Left kidney (tissue), 8 donors: ENCODE data around the gene NPFFR1. TPM values are rescaled to one million over a fixed set of nuclear protein-coding genes. Genes with fewer than 3 reads are reported as not detected.
A peak's percentile ranks its signal among the peaks of the same experiment; 100 is the strongest.

Source experiments
- DNase-seq: peaks from one replicate; pipeline ENCODE4 v3.0.0-alpha.2; 2013
- long read RNA-seq, 8 donors: transcript quantifications; one replicate each; lab custom pipeline, GENCODE V29; 2026
- polyA plus RNA-seq: library from polyadenylated mRNA; unstranded; fragments of 120-200 nt; gene quantifications from one replicate; pipeline ENCODE4 v1.2.1, GENCODE V29; 2013; ENCODE audit not compliant: insufficient read length

NPFFR1 gene
- polyA plus RNA-seq = 0.15 TPM
- long read RNA-seq, donor 1 = 0 reads
- long read RNA-seq, donor 2 = 0 reads
- long read RNA-seq, donor 3 = 0 reads
- long read RNA-seq, donor 4 = 0 reads
- long read RNA-seq, donor 5 = 0 reads
- long read RNA-seq, donor 6 = 0 reads
- long read RNA-seq, donor 7 = 0 reads
- long read RNA-seq, donor 8 = 0 reads

DNA sequence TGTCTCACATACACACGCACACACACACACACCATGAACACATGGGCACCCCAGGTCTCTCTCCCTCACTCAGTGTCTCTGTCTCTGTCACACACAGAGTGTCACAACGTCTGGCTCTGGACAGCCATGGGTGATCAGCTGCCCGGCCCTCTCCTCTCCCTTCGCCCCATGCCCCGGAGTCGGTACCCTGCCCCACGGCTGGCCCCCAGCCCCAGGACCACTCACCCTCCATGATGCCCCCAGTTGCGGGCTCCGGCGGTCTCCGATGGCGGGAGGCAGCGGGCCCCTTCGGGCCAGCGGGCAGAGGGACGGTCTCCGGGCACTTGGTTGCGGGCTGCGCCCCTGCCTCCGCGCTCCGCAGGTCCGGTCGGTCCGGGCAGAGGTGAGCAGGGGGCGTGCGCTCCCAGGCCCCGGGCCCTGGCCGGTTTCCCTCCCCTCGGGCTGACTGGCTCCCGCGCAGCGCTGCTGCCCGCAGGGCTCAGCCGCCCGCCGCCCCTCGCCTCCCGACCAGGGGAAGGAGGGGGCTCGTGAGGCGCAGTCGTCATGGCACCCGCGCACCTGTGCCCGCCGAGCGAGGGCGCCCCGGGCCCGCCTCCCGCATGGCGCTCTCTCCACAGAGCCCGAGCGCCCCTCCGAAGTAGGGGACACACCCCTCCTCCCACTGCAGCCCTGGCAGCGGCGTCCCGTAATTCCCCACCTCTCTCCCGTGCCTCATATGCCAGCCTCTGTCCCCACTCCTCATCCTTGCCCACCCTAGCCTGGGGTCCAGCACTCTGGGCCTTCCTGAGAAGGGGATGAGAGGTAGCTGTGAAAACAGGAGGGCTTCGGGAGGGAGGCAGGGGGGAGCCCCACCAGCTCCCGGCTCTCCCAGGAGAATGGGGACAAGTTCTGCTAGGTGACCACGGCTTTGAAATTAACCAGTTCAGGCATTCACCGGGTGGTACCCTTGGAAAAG lies at the start of gene NPFFR1:
Gene NPFFR1 (minus strand): TSS at position 560 of the 955 bp plus-strand sequence. CDS start 328 bp downstream, at position 232.
- no peak for DNase-seq

DNA sequence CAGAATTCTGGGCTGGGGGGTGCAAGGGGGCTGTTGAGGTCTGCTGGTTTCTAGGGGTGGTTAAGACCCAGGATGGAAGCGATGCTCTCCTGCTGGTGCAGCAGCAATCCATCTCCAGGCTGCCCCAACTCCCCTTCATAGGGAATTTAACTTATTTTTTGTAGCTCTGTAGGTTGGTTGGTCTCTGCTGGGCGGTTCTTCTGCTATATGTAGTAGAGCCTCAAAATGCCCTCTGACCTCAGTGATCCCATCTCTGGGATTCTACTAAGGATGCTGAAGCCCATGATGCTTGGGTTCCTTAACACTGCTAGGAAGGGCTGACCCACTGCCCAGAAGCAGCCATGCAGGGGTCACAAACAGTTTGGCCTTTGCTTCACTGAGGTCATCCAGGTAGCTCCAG lies 49.5 kb upstream of the NPFFR1 start:
- no peak for DNase-seq

DNA sequence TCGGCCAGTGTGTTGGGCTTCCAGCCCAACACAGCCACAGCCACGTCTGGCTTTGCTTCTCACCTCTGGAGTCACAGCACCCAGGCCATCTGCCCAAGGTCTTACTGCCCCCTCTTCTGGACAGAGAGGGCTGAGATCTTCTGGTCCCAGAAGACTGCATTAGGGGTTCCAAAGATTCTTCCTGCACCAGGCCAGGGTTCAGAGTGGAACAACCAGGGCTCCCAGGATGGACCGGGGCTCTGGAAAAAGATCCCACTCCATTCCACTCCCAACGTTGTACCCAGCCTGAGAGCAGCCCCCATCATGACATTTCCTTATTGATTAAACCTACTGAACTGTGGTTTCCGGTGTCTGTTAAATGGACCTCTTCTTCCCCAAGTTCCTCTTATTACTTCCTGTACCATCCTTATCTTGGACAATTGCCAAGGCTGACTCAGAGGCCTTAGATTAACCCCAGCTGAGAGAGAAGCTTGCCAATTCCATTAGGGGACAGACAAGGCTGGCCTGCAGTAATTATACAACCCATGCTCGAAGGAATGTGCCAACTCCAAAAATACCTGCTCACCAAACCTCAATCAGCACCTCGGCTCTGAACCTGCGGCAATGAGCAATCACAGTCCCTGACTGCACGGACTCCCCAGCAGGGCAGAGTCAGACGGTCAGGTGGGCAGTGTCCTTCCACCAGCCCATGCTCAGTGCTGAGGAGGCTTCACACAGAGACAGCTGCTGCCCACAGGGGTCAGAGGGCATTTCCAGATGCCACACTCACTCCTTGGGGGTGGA lies 47.9 kb upstream of the NPFFR1 start:
- peak; percentile 47 for DNase-seq

GRCh38 chr10:70331160-70331485 lies 47.3 kb upstream of the NPFFR1 start:
- no peak for DNase-seq

GRCh38 chr10:70330671-70331070 lies 46.9 kb upstream of the NPFFR1 start:
- DNase-seq = no peak

DNA sequence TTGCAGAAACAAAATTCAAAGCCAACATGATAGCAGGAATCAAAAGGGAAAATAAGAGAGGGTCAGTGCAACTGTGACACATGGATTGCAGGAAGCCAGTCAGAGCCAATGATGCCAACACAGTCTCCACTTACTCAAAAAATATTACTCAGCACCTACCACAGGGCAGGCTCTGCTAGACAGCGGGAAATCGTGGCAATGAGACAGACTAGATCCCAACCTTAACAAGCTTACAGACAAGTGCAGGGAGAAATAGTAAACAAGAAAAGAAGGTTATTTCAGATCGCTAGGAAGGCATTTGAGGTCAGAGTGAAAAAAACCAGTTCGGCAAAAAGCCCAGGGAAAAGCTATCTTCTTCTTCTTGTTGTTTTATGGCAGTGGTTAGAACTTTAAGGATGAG lies 45.2 kb upstream of the NPFFR1 start:
- no peak for DNase-seq

DNA sequence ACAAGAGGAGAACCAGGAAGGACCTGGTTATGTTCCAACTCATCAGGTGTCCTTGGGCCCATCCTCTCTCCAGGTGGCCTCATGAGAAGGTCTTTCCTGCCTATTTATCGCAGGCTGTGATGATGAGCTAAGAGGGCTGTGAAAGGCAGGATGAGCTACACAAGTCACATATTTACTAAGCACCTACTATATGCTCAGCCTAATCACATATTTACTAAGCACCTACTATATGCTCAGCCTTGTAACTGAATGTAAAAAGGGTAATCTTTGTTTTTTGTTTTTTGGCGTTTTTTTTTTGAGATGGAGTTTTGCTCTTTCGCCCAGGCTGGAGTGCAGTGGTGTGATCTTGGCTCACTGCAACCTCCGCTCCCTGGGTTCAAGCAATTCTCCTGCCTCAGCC lies 44.2 kb upstream of the NPFFR1 start:
- no peak for DNase-seq

GRCh38 chr10:70324951-70325781 lies 41.4 kb upstream of the NPFFR1 start:
- no peak for DNase-seq

- peak; percentile 30 for DNase-seq
These were observed 40.6 kb upstream of the NPFFR1 start for GRCh38 chr10:70324339-70324861.

DNA sequence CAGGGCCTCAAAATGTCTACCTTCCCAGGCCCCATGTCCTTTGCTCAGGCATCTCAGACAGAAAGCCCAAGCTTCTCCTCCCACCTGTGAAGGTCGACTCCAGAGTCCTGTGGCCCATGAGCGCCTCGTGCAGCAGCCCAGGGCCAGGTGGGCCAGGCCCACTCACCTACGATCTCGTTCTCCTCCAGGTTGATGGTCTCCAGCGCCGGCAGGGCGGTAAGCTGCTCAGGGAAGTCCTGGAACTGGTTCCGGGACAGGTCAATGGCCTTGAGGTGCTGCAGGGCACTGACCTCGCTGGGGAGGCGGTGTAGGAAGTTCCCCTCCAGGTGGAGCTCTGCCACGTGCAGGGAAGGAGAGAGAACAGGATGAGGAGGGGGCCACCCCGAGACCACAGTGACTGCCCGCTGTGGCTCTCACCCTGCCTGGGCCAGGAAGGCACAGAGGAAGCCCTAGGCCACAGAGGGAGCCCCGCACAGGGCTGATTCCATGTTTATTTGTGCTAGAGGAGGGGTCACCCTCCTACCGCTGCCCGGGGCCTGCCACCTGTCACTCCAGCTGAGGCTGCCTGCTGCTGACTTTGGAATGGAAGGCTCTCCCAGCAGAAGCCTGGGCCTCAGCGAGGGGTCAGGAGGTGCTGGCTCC lies 40.0 kb upstream of the NPFFR1 start:
- no peak for DNase-seq

- DNase-seq = no peak
These were observed 39.4 kb upstream of the NPFFR1 start for GRCh38 chr10:70323138-70323696.

DNA sequence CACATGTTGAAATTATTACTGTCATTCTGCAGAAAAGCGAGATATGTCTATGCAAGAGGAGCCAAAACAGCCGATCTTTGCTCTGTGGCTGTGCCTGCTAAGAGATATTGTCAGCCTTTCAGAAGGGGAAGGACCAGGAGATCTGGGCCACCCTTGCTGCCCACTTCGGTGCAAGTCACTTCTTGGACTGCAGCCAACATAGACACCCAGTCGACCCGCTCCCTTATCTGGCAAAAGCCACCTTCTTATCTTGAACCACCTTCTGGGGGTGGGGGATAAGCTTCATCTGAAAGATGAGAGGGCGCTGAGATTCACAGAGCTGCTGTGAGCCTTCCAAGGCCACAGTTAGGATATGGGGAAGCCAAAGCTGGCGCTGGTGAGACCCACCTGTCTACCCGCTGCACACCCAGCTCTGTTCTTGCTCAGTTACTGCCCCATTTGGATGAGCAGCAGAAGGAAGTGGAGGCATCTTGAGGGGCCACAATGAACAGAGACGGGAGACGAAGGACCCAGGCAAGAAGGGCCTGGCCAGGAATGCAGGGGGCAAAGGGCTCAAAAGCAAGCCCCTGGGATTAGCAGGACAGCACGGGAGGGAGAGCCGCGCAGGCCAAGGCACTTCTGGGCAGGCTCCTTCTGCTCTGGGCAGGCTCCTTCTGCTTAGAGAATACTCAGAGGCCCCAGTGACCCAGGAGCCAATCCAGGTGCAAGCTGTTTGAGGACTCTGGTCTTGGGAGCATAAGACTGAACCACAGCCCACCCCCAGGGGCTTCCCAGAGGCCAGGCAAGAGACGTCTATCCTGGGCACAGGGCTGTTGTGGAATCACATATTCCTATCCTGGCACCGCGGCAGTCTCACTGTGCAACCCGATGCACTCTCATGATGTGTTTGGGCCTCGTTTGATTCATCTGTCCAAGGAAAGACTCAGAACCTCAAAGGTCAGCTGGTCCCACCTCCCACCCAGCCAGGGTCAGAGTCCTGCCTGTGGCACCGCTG lies 38.4 kb upstream of the NPFFR1 start:
- DNase-seq = no peak

DNA sequence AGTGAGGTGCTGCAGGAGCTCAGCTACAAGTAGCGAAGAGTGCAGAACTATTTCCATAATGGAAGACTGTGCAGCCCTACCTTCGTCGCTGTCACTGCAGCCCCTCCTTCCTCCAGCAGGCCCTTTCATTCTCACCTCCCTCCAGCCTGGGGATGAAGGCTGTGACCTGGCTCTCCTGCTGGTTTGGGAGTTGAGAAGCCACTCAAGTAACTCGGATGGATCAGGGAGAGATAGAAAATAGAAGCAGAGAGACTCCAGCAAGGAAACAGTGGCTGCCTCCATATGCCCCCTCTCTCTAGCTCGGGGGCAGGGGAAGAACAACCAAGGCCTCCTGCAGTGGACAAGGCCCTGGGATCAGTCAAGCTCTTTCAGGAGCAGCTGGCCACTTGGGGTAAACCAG lies 37.4 kb upstream of the NPFFR1 start:
- no peak for DNase-seq

DNA sequence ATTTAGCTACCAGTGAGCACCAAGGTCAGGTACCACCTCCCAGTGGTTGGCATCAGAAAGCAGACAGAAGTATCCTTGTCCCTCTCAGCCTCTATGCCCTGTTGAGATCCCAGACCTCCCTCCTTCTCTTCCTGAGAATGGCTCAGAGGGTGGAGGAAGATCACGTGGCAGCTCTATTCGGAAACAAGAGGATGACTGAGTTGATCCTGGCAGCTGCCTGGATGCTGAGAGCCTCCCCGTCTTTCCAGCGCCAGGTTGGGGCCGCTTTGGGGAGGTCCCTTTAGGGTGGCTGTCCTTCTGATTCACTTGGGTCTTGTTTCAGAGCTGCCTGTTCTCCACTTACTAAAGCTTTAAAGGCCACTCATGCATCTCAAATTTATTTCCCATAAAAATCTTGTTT lies 36.9 kb upstream of the NPFFR1 start:
- DNase-seq = no peak

GRCh38 chr10:70319824-70320223 lies 36.0 kb upstream of the NPFFR1 start:
- no peak for DNase-seq

DNA sequence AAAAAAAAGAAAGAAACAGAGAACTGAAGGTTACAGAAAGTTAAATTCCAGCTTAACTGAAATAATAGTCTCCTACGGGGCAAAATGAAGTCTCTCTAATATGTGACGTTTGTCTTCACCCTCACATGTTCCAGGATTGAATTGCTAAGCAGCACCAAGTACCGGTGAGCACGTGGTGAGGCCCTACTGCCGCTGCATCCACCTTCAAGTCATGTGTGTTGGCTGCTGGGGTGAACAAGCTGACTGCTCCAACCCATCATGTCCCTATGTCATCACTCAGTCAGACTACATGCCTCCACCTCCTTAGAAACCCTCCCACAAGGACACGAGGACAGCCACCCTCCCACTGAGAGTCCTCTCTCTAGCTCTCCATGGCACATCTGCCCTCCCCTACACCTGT lies 35.4 kb upstream of the NPFFR1 start:
- DNase-seq = no peak

- no peak for DNase-seq
These were observed 34.1 kb upstream of the NPFFR1 start for GRCh38 chr10:70317943-70318318.

DNA sequence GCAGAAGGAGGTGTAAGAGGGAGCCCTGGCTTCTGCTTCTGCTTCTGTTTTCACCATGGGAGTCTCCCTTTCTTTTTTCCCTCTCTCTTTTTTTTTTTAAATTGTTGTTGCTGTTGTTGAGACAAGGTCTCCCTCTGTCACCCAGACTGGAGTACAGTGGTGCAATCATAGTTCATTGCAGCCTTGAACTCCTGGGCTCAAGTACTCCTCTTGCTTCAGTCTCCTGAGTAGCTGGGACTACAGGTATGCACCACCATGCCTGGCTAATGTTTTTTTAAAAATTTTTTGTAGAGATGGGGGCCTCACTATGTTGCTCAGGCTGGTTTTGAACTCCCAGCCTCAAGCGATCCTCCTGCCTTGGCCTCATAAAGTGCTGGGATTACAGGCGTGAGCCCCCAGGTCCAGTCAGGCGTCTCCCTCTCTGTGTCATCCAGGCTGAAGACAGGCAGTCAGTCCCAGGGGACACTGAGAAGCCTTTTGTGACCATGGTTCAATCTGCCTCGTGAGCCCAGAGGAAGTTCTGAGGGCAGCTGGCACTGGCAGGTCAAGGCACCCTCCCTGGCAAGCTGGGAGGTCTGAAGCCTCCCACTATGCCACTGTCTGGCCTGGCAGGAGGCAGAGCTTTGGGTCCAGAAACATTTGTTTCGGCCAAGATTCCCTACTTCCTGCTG lies 33.6 kb upstream of the NPFFR1 start:
- no peak for DNase-seq

DNA sequence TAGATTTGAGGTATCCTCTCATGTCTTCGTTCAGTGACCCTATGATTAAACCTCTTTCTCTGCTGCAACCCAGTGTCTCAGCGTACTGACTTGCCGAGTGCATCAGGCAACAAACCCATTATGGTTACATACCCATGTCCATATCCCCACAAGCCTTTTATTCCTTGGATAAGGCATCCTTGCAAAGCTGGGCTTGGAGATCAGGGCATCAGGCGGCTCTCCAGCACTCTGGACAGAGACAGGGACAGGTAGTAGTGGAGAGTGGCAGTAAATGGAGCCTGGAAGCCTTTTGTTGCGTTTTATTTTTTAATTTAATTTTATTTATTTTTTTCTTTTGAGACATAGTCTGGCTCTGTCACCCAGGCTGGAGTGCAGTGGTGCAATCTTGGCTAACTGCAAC lies 32.0 kb upstream of the NPFFR1 start:
- no peak for DNase-seq
